Measurements from ENCODE around the gene EPB41. TPM values are rescaled to one million over a fixed set of nuclear protein-coding genes. Genes with fewer than 3 reads are reported as not detected.
"Not testable (repeated sequence)": the region's sequence is repeated elsewhere in the genome, so short reads cannot be mapped to it uniquely, and the experiment has no call there.

Gene EPB41
- total and polyA plus RNA-seq, 2 donors = 18.6 to 98.0 TPM

- 88% methylated on average over 1 of the region's 1 CpG for WGBS
Measured at GRCh38 chr1:29033829-29034466, 119.6 kb downstream of the EPB41 start.

GRCh38 chr1:29043274-29043965 lies 129.1 kb downstream of the EPB41 start:
- H3K4me3 ChIP-seq (ENCODE audit: low read length in 2 of 2) = no peak overlapping the region
- peaks cover 30 to 47% of the 10 kb centered on the region in 2 donors for H3K36me3 ChIP-seq (ENCODE audit: control insufficient read depth in 2 of 2, insufficient read depth in 2 of 2, low read length in 1 of 2)
- H3K9me3 ChIP-seq (ENCODE audit: control insufficient read depth in 2 of 2, insufficient read depth in 1 of 2, low read length in 1 of 2) = no peaks in the 10 kb centered on the region
- 98% methylated on average over 6 of the region's 6 CpGs for WGBS
- no peak overlapping the region for H3K27ac ChIP-seq (ENCODE audit: low read depth in 1 of 2, low read length in 1 of 2)
- H3K4me1 ChIP-seq (ENCODE audit: control insufficient read depth in 2 of 2, insufficient read depth in 2 of 2, low read length in 2 of 2) = no peaks in the 10 kb centered on the region
- no peak for DNase-seq (ENCODE audit: low read depth in 6 of 9, low spot score in 9 of 9)
- H3K27me3 ChIP-seq (ENCODE audit: control insufficient read depth in 2 of 2, insufficient read depth in 1 of 2, low read length in 1 of 2) = no peaks in the 10 kb centered on the region

More at GRCh38 chr1:29033829-29034466, 119.6 kb downstream of the EPB41 start:
- Histone ChIP-seq H3K27me3 (ENCODE audit: control insufficient read depth in 2 of 2, insufficient read depth in 1 of 2, low read length in 1 of 2) (no peaks in the 10 kb centered on the region), H3K4me1 (ENCODE audit: control insufficient read depth in 2 of 2, insufficient read depth in 2 of 2, low read length in 2 of 2) (no peaks in the 10 kb centered on the region), H3K4me3 (ENCODE audit: low read length in 2 of 2) (no peak overlapping the region), H3K9me3 (ENCODE audit: control insufficient read depth in 2 of 2, insufficient read depth in 1 of 2, low read length in 1 of 2) (no peaks in the 10 kb centered on the region), H3K36me3 (ENCODE audit: control insufficient read depth in 2 of 2, insufficient read depth in 2 of 2, low read length in 1 of 2) (peaks cover 19 to 64% of the 10 kb centered on the region in 2 donors), H3K27ac (ENCODE audit: low read depth in 1 of 2, low read length in 1 of 2) (no peak overlapping the region)
- peak in 8 of 9 donors; percentile 4 to 59 (median 20) for DNase-seq (ENCODE audit: low read depth in 6 of 9, low spot score in 9 of 9)

- Histone ChIP-seq H3K36me3 (ENCODE audit: control insufficient read depth in 2 of 2, insufficient read depth in 2 of 2, low read length in 1 of 2) (peaks cover 30 to 44% of the 10 kb centered on the region in 2 donors), H3K27me3 (ENCODE audit: control insufficient read depth in 2 of 2, insufficient read depth in 1 of 2, low read length in 1 of 2) (no peaks in the 10 kb centered on the region), H3K4me1 (ENCODE audit: control insufficient read depth in 2 of 2, insufficient read depth in 2 of 2, low read length in 2 of 2) (no peaks in the 10 kb centered on the region), H3K9me3 (ENCODE audit: control insufficient read depth in 2 of 2, insufficient read depth in 1 of 2, low read length in 1 of 2) (no peaks in the 10 kb centered on the region), H3K4me3 (ENCODE audit: low read length in 2 of 2) (no peak overlapping the region), H3K27ac (ENCODE audit: low read depth in 1 of 2, low read length in 1 of 2) (no peak overlapping the region)
- DNase-seq (ENCODE audit: low read depth in 6 of 9, low spot score in 9 of 9) = no peak
Measured at GRCh38 chr1:29044010-29044409, 129.6 kb downstream of the EPB41 start.

GRCh38 chr1:29045663-29046062 lies 131.3 kb downstream of the EPB41 start:
- not testable (repeated sequence) for H3K4me1 ChIP-seq (ENCODE audit: control insufficient read depth in 2 of 2, insufficient read depth in 2 of 2, low read length in 2 of 2); DNase-seq (ENCODE audit: low read depth in 6 of 9, low spot score in 9 of 9); H3K27me3 ChIP-seq (ENCODE audit: control insufficient read depth in 2 of 2, insufficient read depth in 1 of 2, low read length in 1 of 2); H3K27ac ChIP-seq (ENCODE audit: low read depth in 1 of 2, low read length in 1 of 2); H3K4me3 ChIP-seq (ENCODE audit: low read length in 2 of 2); H3K9me3 ChIP-seq (ENCODE audit: control insufficient read depth in 2 of 2, insufficient read depth in 1 of 2, low read length in 1 of 2)
- 98% methylated on average over 1 of the region's 1 CpG for WGBS
- H3K36me3 ChIP-seq (ENCODE audit: control insufficient read depth in 2 of 2, insufficient read depth in 2 of 2, low read length in 1 of 2) = peaks cover 23 to 32% of the 10 kb centered on the region in 2 donors

GRCh38 chr1:29047142-29047541 lies 132.8 kb downstream of the EPB41 start:
- Histone ChIP-seq H3K27me3 (ENCODE audit: control insufficient read depth in 2 of 2, insufficient read depth in 1 of 2, low read length in 1 of 2) (no peaks in the 10 kb centered on the region), H3K4me1 (ENCODE audit: control insufficient read depth in 2 of 2, insufficient read depth in 2 of 2, low read length in 2 of 2) (no peaks in the 10 kb centered on the region), H3K4me3 (ENCODE audit: low read length in 2 of 2) (no peak overlapping the region), H3K36me3 (ENCODE audit: control insufficient read depth in 2 of 2, insufficient read depth in 2 of 2, low read length in 1 of 2) (peaks cover 18 to 26% of the 10 kb centered on the region in 2 donors), H3K27ac (ENCODE audit: low read depth in 1 of 2, low read length in 1 of 2) (no peak overlapping the region), H3K9me3 (ENCODE audit: control insufficient read depth in 2 of 2, insufficient read depth in 1 of 2, low read length in 1 of 2) (no peaks in the 10 kb centered on the region)
- DNase-seq (ENCODE audit: low read depth in 6 of 9, low spot score in 9 of 9) = no peak
- WGBS = over 99% methylated on average over 5 of the region's 5 CpGs

- 99% methylated on average over 1 of the region's 1 CpG for WGBS
Measured at GRCh38 chr1:29050166-29050565, 135.8 kb downstream of the EPB41 start.

GRCh38 chr1:29052100-29052499 lies 137.7 kb downstream of the EPB41 start:
- Histone ChIP-seq H3K4me1 (ENCODE audit: control insufficient read depth in 2 of 2, insufficient read depth in 2 of 2, low read length in 2 of 2) (no peaks in the 10 kb centered on the region), H3K27ac (ENCODE audit: low read depth in 1 of 2, low read length in 1 of 2) (no peak overlapping the region), H3K9me3 (ENCODE audit: control insufficient read depth in 2 of 2, insufficient read depth in 1 of 2, low read length in 1 of 2) (no peaks in the 10 kb centered on the region), H3K36me3 (ENCODE audit: control insufficient read depth in 2 of 2, insufficient read depth in 2 of 2, low read length in 1 of 2) (peaks cover 24 to 34% of the 10 kb centered on the region in 2 donors), H3K4me3 (ENCODE audit: low read length in 2 of 2) (no peak overlapping the region), H3K27me3 (ENCODE audit: control insufficient read depth in 2 of 2, insufficient read depth in 1 of 2, low read length in 1 of 2) (no peaks in the 10 kb centered on the region)
- 94% methylated on average over 2 of the region's 2 CpGs for WGBS
- DNase-seq (ENCODE audit: low read depth in 6 of 9, low spot score in 9 of 9) = no peak

More at GRCh38 chr1:29050166-29050565, 135.8 kb downstream of the EPB41 start:
- no peak overlapping the region for H3K4me3 ChIP-seq (ENCODE audit: low read length in 2 of 2)
- peaks cover 22 to 30% of the 10 kb centered on the region in 2 donors for H3K36me3 ChIP-seq (ENCODE audit: control insufficient read depth in 2 of 2, insufficient read depth in 2 of 2, low read length in 1 of 2)
- no peaks in the 10 kb centered on the region for H3K27me3 ChIP-seq (ENCODE audit: control insufficient read depth in 2 of 2, insufficient read depth in 1 of 2, low read length in 1 of 2)
- no peak for DNase-seq (ENCODE audit: low read depth in 6 of 9, low spot score in 9 of 9)
- no peaks in the 10 kb centered on the region for H3K4me1 ChIP-seq (ENCODE audit: control insufficient read depth in 2 of 2, insufficient read depth in 2 of 2, low read length in 2 of 2)
- no peaks in the 10 kb centered on the region for H3K9me3 ChIP-seq (ENCODE audit: control insufficient read depth in 2 of 2, insufficient read depth in 1 of 2, low read length in 1 of 2)
- H3K27ac ChIP-seq (ENCODE audit: low read depth in 1 of 2, low read length in 1 of 2) = no peak overlapping the region

- Histone ChIP-seq H3K9me3 (ENCODE audit: control insufficient read depth in 2 of 2, insufficient read depth in 1 of 2, low read length in 1 of 2) (no peaks in the 10 kb centered on the region), H3K4me3 (ENCODE audit: low read length in 2 of 2) (no peak overlapping the region), H3K27me3 (ENCODE audit: control insufficient read depth in 2 of 2, insufficient read depth in 1 of 2, low read length in 1 of 2) (no peaks in the 10 kb centered on the region), H3K27ac (ENCODE audit: low read depth in 1 of 2, low read length in 1 of 2) (no peak overlapping the region), H3K4me1 (ENCODE audit: control insufficient read depth in 2 of 2, insufficient read depth in 2 of 2, low read length in 2 of 2) (no peaks in the 10 kb centered on the region), H3K36me3 (ENCODE audit: control insufficient read depth in 2 of 2, insufficient read depth in 2 of 2, low read length in 1 of 2) (peaks cover 21 to 29% of the 10 kb centered on the region in 2 donors)
- 95% methylated on average over 7 of the region's 7 CpGs for WGBS
- no peak for DNase-seq (ENCODE audit: low read depth in 6 of 9, low spot score in 9 of 9)
Measured at GRCh38 chr1:29052941-29053340, 138.6 kb downstream of the EPB41 start.

- Histone ChIP-seq H3K4me3 (ENCODE audit: low read length in 2 of 2) (no peak overlapping the region), H3K27me3 (ENCODE audit: control insufficient read depth in 2 of 2, insufficient read depth in 1 of 2, low read length in 1 of 2) (no peaks in the 10 kb centered on the region), H3K9me3 (ENCODE audit: control insufficient read depth in 2 of 2, insufficient read depth in 1 of 2, low read length in 1 of 2) (no peaks in the 10 kb centered on the region), H3K36me3 (ENCODE audit: control insufficient read depth in 2 of 2, insufficient read depth in 2 of 2, low read length in 1 of 2) (peaks cover 23 to 27% of the 10 kb centered on the region in 2 donors), H3K27ac (ENCODE audit: low read depth in 1 of 2, low read length in 1 of 2) (no peak overlapping the region), H3K4me1 (ENCODE audit: control insufficient read depth in 2 of 2, insufficient read depth in 2 of 2, low read length in 2 of 2) (no peaks in the 10 kb centered on the region)
- DNase-seq (ENCODE audit: low read depth in 6 of 9, low spot score in 9 of 9) = no peak
- 97% methylated on average over 1 of the region's 1 CpG for WGBS
Measured at GRCh38 chr1:29055160-29055559, 140.8 kb downstream of the EPB41 start.

All from thymus (tissue), 11 donors.